GM19193 (cell line): ENCODE data around the gene OR4D2.

Source experiments
- POLR2A ChIP-seq: IDR thresholded peaks from 4 replicates; pipeline ENCODE4 v1.6.1; 2011; ENCODE audit not compliant: insufficient read depth, insufficient read length; ENCODE audit errors: extremely low read depth

Gene OR4D2

GRCh38 chr17:58158181-58158580 is 8.6 kb upstream of the OR4D2 start:
- no peak for TF ChIP-seq POLR2A

GRCh38 chr17:58161566-58161965 is 5.2 kb upstream of the OR4D2 start:
- TF ChIP-seq POLR2A: no peak

- no peak for TF ChIP-seq POLR2A
Measured at GRCh38 chr17:58165981-58166380, 801 bp upstream of the OR4D2 start.

GRCh38 chr17:58170622-58171021 is 3.8 kb downstream of the OR4D2 start:
- TF ChIP-seq POLR2A: no peak

DNA sequence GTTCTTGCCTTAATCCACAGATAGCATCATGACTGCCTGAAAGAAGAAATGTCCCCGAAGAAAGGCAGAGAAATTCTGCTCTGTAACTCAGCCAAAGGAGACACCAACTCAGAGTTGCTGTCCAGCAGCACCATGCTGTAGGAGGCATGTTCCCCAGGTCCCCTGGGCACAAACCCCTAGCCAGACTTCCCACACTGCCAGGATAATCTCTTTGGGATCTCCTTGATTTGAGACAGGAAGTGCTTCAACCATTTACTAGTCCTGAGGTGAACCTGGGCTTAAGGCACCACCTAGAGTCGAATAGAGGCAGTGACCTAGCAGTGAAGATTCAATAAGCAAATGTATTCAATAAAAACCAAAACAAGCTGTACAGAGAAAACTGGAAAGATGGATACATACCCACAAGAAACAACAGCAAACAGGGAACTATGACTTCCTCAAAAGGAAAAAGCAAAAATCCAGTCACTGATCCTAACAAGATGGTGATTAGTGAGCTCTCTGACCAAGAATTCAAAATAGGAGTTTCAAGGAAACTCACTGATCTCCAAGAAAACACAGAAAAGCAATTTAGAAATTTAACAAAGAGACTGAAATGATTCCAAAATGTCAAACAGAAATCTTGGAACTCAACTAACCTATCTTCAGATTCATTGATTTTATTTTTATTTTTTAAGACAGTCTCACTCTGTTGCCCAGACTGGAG is 5.7 kb downstream of the OR4D2 start:
- no peak for TF ChIP-seq POLR2A

GRCh38 chr17:58174871-58175270 is 8.1 kb downstream of the OR4D2 start:
- TF ChIP-seq POLR2A: no peak

GRCh38 chr17:58176200-58176599 is 9.4 kb downstream of the OR4D2 start:
- TF ChIP-seq POLR2A: no peak

DNA sequence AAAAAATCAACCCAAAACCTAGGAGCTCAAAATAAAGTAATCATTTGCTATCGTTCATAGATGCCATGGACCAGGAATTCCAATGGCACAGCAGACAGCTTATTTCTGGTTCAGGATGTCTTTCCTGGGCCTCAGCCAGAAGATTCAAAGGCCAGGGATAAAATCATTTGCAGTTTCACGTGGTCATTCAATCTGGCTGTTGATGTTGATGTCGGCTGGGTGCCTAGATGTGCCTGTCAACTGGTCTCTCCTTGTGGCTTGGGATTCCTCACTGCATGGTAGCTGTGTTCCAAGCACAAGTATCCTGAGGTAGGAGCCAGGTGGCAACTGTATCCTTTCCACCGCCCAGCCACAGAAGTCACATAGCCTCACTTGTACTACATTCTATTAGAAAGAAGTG is 15.0 kb downstream of the OR4D2 start:
- TF ChIP-seq POLR2A: no peak

- no peak for TF ChIP-seq POLR2A
Measured at GRCh38 chr17:58183514-58183913, 16.7 kb downstream of the OR4D2 start.

DNA sequence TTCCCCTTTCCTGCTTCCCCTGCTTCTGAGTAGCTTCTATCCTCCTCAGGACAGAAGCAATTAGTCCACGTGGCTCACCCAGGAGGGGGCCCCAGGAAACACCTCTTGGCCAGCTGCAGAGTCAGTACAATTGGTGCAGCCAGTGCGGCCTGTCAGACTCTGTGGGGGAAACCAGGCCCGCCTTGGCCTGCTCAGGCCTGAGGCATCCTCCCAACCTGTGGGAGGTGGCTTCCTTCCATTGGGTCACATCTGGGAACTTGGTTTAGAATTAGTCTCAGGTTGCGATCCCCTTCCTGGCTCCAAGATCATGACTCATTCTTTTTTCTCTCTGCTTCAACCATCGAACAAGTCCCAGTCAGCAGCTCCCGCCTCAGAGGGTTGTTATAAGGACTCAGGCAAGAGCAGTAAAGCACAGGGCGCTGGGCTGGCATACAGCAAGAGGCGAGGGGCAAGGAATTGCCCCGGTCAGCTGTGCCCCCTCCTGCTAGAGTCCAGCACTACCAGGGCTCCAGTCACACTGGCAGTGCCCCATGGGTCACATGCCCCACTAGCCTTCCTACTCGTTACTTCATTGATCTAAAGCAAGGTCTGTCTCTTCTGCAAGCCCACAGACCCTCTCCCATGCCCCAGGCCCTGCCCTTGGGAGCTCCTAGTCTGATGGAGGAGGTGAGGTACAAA is 17.7 kb downstream of the OR4D2 start:
- no peak for TF ChIP-seq POLR2A

DNA sequence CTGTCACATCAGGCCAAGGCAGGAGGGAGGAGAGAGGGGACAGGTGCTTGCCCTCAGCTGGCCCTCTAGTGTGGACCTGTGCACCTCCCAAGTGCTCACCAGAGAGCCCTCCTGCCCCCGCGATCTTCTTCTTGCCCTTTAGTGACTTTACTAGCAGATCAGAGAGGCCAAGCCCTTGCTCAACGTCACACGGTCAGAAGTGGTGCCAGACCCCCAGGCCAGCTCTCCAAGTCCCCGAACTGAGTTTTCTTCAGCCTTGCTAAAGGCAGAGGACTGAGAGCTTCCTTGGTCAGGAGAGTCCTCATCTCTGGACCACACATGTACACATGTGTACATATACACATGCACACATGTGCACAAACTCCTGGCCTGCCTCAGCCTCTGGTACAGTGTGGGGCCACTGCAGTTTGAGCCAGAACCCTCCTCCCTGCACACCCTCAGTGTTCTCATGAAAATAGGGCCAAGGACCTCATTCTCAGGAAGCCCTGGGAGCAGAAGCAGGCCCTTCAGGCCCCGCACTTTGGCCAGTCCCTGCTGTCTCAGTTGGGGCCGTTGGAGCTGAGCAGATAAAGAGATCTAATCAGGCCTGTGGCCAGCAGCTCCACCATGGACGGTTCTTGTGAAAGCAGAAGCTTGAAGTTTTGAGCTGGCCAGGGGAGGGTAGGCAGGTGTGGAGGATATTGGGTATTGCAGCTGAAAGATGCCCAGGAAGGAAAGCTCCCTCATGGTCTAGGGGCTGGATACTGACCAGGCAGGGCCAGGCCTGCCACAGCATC is 18.4 kb downstream of the OR4D2 start:
- TF ChIP-seq POLR2A: no peak

GRCh38 chr17:58186591-58186990 is 19.8 kb downstream of the OR4D2 start:
- TF ChIP-seq POLR2A: no peak

DNA sequence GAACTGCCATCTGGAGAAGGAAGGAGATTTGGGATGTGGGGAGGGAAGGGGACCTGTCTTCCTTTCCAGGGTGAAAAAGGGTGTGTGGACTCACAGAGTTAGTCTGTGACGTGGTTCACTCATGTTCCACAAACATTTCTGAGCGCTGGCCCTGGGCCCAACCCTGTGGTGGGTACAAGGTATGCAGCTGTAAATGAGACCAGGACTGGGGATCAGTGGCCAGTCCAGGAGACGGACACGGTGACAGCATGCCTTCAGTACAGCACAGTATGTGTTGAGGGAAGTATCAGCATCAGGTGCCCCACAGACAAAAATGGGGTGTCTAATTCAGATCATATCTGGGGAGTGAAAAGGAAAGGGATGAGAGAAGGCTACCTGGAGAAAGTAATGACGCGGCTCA is 20.3 kb downstream of the OR4D2 start:
- no peak for TF ChIP-seq POLR2A

DNA sequence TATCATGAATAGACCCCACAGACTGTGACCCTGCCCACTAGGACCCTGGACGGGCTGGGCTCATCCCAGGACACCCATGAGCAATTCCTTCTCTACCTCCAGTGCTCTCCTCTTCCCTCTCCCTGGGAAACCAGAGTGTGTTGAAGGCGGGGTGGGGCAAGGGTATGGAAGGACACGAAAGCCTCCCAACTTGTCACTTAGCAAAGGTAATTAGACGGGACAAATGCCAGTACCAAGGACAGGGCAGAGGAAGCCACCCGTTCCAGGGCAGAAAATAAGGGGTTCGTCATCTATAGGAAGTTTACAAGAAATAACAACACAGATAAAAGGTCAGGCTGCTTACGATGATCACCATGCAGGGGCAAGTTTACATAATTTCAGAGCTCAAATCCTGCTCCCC is 20.9 kb downstream of the OR4D2 start:
- TF ChIP-seq POLR2A: no peak

- no peak for TF ChIP-seq POLR2A
Measured at GRCh38 chr17:58189436-58190146, 22.8 kb downstream of the OR4D2 start.
